ENCODE data around the gene TTC13.

The TTC13 gene

DNA sequence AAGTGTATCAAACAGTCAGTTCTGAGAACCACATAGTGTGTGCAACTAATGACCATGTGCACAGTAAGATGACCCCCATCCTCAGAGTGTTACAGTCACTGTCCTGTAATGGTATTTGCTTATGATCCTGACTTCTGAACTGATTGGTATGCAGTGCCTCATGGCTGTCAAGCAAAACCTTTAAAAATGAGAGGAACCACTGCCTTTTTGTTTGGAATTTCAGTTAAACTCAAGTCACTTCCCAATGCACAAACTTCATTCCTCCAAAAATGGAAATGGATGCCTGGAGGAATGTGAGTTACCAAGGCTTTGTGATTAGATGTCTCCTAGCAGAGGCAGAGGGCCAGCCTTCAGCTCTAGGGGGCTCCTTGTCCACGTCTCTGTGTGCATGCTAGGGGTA lies 120.8 kb downstream of the TTC13 start:
- H3K4me3 ChIP-seq (ENCODE audit: low read depth, low read length) = no peak overlapping the region

GRCh38 chr1:230857077-230857476 lies 121.6 kb downstream of the TTC13 start:
- no peak overlapping the region for H3K4me3 ChIP-seq (ENCODE audit: low read depth, low read length)

Data from iPS-11a (cell line).